ENCODE results near the gene KCNE5. TPM values are rescaled to one million over a fixed set of nuclear protein-coding genes. Genes with fewer than 3 reads are reported as not detected.
"Not testable (repeated sequence)": the region's sequence is repeated elsewhere in the genome, so short reads cannot be mapped to it uniquely, and the experiment has no call there.

Gene KCNE5
- total and polyA plus RNA-seq, 7 experiments from 2014 or later = 0.21 to 0.39 (median 0.24) TPM; not detected in 4

DNA sequence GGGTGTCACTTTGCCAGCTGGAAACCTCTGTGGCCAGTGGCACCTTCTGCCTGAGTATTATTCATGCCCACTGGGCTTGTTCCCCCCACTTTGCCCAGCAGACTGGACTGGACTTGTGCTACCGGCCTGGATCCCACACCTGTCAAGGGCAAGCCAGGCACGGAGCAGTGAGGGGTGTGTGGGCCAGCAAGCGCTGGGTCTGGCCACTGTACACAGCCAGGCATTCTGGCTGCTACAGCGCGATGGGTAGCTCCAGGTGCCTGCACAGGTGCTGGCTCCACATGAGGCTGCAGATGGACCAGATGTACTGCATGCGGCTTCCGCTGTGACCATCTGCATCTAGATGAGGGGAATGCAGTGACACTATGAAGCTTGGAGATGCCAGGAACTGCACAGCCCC, 39.5 kb downstream of the KCNE5 start:
- intact Hi-C loops (cut with micrococcal nuclease) = no loop called here
- no peak for ATAC-seq
- Mint-ChIP-seq H3K27ac (no peak overlapping the region), H3K4me1 (no peaks in the 10 kb centered on the region), H3K9me3 (no peaks in the 10 kb centered on the region), H3K27me3 (peaks cover 0 to 15% (median 3%) of the 10 kb centered on the region in 5 donors), H3K4me3 (no peak overlapping the region), H3K36me3 (no peaks in the 10 kb centered on the region)
- Histone ChIP-seq H3K9me3 (ENCODE audit: control insufficient read depth in 2 of 3, low read length in 3 of 3) (no peaks in the 10 kb centered on the region), H3K36me3 (ENCODE audit: control insufficient read depth in 2 of 3, insufficient read depth in 3 of 3, low read length in 3 of 3) (no peaks in the 10 kb centered on the region), H3K4me1 (ENCODE audit: control insufficient read depth in 2 of 2, insufficient read depth in 2 of 2, low read length in 2 of 2) (no peaks in the 10 kb centered on the region), H3K4me3 (ENCODE audit: low read length) (no peak overlapping the region), H3K27me3 (ENCODE audit: control insufficient read depth in 2 of 2, insufficient read depth in 2 of 2, low read length in 2 of 2) (no peaks in the 10 kb centered on the region), H3K27ac (ENCODE audit: low read depth, low read length) (no peak overlapping the region)
- POLR2A ChIA-PET = no interaction called here
- DNase-seq = no peak
- CTCF ChIA-PET = no interaction called here

DNA sequence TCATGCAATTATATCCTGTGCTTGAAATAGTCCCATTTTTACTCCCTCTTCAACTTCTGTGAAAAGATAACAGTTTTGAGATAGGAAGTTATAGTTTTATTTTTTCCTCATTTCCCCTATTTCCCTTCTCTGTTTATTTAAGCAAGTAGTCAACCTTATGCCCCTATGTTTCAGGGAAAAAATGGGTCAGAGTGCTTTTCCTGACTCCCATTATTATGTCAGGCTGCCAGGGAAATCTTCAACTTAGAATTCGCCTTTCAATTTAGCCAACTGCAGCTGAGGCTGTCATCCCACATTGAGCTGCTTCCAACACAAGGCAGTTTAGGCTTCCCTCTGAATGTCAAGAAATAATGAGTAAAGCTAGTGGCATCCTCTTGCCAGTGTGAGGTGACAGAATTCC, 46.1 kb downstream of the KCNE5 start:
- Histone ChIP-seq H3K36me3 (ENCODE audit: control insufficient read depth in 2 of 3, insufficient read depth in 3 of 3, low read length in 3 of 3) (no peaks in the 10 kb centered on the region), H3K27me3 (ENCODE audit: control insufficient read depth in 2 of 2, insufficient read depth in 2 of 2, low read length in 2 of 2) (no peaks in the 10 kb centered on the region), H3K27ac (ENCODE audit: low read depth, low read length) (no peak overlapping the region), H3K4me1 (ENCODE audit: control insufficient read depth in 2 of 2, insufficient read depth in 2 of 2, low read length in 2 of 2) (no peaks in the 10 kb centered on the region), H3K4me3 (ENCODE audit: low read length) (no peak overlapping the region), H3K9me3 (ENCODE audit: control insufficient read depth in 2 of 3, low read length in 3 of 3) (no peaks in the 10 kb centered on the region)
- H3K36me3 Mint-ChIP-seq = no peaks in the 10 kb centered on the region
- peaks cover 0 to 5% (median 0%) of the 10 kb centered on the region in 5 donors for H3K27me3 Mint-ChIP-seq
- no peak for ATAC-seq
- H3K4me3 Mint-ChIP-seq = no peak overlapping the region
- H3K4me1 Mint-ChIP-seq = no peaks in the 10 kb centered on the region
- peaks cover 0 to 3% (median 0%) of the 10 kb centered on the region in 11 donors for H3K9me3 Mint-ChIP-seq
- no peak for DNase-seq
- intact Hi-C loops (cut with micrococcal nuclease) = no loop called here
- no peak overlapping the region for H3K27ac Mint-ChIP-seq
- POLR2A ChIA-PET = no interaction called here
- CTCF ChIA-PET = no interaction called here

DNA sequence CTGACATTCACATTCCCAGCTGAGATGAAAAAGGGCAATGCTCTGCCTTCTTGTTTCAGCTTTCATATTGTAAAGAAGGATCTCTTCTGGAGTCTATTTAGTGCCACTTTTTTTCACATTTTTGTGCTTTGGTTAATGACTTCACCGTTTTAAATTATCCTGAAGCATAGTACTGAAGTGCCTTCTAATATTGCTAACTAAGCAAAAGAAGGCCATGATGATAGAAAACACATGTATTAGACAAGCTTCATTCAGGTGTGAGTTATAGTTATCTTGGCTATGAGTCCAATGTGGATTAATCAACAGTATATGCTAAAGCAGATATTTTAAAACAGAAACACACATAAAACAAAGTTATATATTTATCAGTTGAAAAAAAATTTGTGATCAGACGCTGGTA, 47.9 kb downstream of the KCNE5 start:
- POLR2A ChIA-PET = no interaction called here

DNA sequence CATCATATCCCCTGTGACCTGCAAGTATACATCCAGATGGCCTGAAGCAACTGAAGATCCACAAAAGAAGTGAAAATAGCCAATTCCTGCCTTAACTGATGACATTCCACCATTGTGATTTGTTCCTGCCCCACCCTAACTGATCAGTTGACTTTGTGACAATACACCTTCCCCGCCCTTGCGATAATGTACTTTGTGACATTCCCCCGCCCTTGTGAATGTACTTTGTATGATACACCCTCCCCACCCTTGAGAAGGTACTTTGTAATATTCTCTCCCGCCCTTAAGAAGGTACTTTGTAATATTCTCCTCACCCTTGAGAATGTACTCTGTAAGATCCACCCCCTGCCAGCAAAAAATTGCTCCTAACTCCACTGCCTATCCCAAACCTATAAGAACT, 48.9 kb downstream of the KCNE5 start:
- CTCF ChIA-PET; intact Hi-C loops (cut with micrococcal nuclease); POLR2A ChIA-PET: not testable (repeated sequence)

More for the DNA sequence above, 47.9 kb downstream of the KCNE5 start:
- intact Hi-C loops (cut with micrococcal nuclease) = no loop called here
- Histone ChIP-seq H3K4me1 (ENCODE audit: control insufficient read depth in 2 of 2, insufficient read depth in 2 of 2, low read length in 2 of 2) (no peaks in the 10 kb centered on the region), H3K27me3 (ENCODE audit: control insufficient read depth in 2 of 2, insufficient read depth in 2 of 2, low read length in 2 of 2) (no peaks in the 10 kb centered on the region), H3K36me3 (ENCODE audit: control insufficient read depth in 2 of 3, insufficient read depth in 3 of 3, low read length in 3 of 3) (no peaks in the 10 kb centered on the region), H3K4me3 (ENCODE audit: low read length) (no peak overlapping the region), H3K9me3 (ENCODE audit: control insufficient read depth in 2 of 3, low read length in 3 of 3) (no peaks in the 10 kb centered on the region), H3K27ac (ENCODE audit: low read depth, low read length) (no peak overlapping the region)
- H3K27ac Mint-ChIP-seq = no peak overlapping the region
- H3K36me3 Mint-ChIP-seq = no peaks in the 10 kb centered on the region
- DNase-seq (no peak), ATAC-seq (no peak)
- peaks cover 0 to 8% (median 1%) of the 10 kb centered on the region in 5 donors for H3K27me3 Mint-ChIP-seq
- H3K4me1 Mint-ChIP-seq = no peaks in the 10 kb centered on the region
- H3K4me3 Mint-ChIP-seq = no peak overlapping the region
- peaks cover 0 to 9% (median 0%) of the 10 kb centered on the region in 11 donors for H3K9me3 Mint-ChIP-seq
- CTCF ChIA-PET = no interaction called here

More for the DNA sequence above, 48.9 kb downstream of the KCNE5 start:
- not testable (repeated sequence) for H3K4me3 ChIP-seq (ENCODE audit: low read length); DNase-seq; H3K4me1 Mint-ChIP-seq; H3K4me3 Mint-ChIP-seq; H3K27ac Mint-ChIP-seq; H3K27me3 ChIP-seq (ENCODE audit: control insufficient read depth in 2 of 2, insufficient read depth in 2 of 2, low read length in 2 of 2); H3K9me3 ChIP-seq (ENCODE audit: control insufficient read depth in 2 of 3, low read length in 3 of 3); H3K9me3 Mint-ChIP-seq; H3K27me3 Mint-ChIP-seq; H3K36me3 ChIP-seq (ENCODE audit: control insufficient read depth in 2 of 3, insufficient read depth in 3 of 3, low read length in 3 of 3); H3K36me3 Mint-ChIP-seq; H3K4me1 ChIP-seq (ENCODE audit: control insufficient read depth in 2 of 2, insufficient read depth in 2 of 2, low read length in 2 of 2); ATAC-seq; H3K27ac ChIP-seq (ENCODE audit: low read depth, low read length)

Other genes with a start within 250 kb of the KCNE5 start
- gene GUCY2F, start 143.1 kb downstream of the KCNE5 start, total RNA-seq = not detected
- not detected for gene GUCY2F, start 143.1 kb downstream of the KCNE5 start, polyA plus RNA-seq
- gene NXT2, start 88.3 kb downstream of the KCNE5 start, total RNA-seq = 10 to 100 TPM in 1 of 5 experiments, 1 to 10 TPM in 4; 5.7 to 13.5 (median 7.7) TPM
- gene NXT2, start 88.3 kb downstream of the KCNE5 start, polyA plus RNA-seq = 10 to 100 TPM; 12.8 to 20.8 TPM
- gene ACSL4, start 108.1 kb upstream of the KCNE5 start, total RNA-seq = 10 to 100 TPM; 13.4 to 43.9 (median 21.6) TPM
- 1 to 10 TPM; 6.6 to 8.0 TPM for gene ACSL4, start 108.1 kb upstream of the KCNE5 start, polyA plus RNA-seq

Data from naive thymus-derived CD4-positive, alpha-beta T cell (primary cell).